SJSA1 (cell line): ENCODE data around the gene KIAA0586. TPM values are rescaled to one million over a fixed set of nuclear protein-coding genes. Genes with fewer than 3 reads are reported as not detected.

Source experiments
- DNase-seq, 2 experiments: peaks; one replicate each; pipeline ENCODE4 v3.0.0-alpha.2; 2015 to 2020; ENCODE audit warnings: low spot score in 2 of 2, low read depth in 1 of 2
- H3K27ac ChIP-seq: fragments of 250-450 bp; sonication (Bioruptor Pico); 2 replicates; pipeline ENCODE4 v1.5.1; 2020; ENCODE audit warnings: mild to moderate bottlenecking, moderate library complexity
- H3K27me3 ChIP-seq: fragments of 250-450 bp; sonication (Bioruptor Pico); replicated peaks from 2 replicates; pipeline ENCODE4 v1.5.1; 2020; ENCODE audit warnings: mild to moderate bottlenecking, moderate library complexity
- H3K36me3 ChIP-seq: fragments of 250-450 bp; sonication (Bioruptor Pico); 2 replicates; pipeline ENCODE4 v1.5.1; 2020; ENCODE audit warnings: mild to moderate bottlenecking
- H3K4me1 ChIP-seq: fragments of 250-450 bp; sonication (Bioruptor Pico); replicated peaks from 2 replicates; pipeline ENCODE4 v1.6.1; 2021; ENCODE audit warnings: mild to moderate bottlenecking
- H3K4me3 ChIP-seq: fragments of 250-450 bp; sonication (Bioruptor Pico); 2 replicates; pipeline ENCODE4 v1.5.1; 2020; ENCODE audit warnings: mild to moderate bottlenecking
- H3K9me3 ChIP-seq: fragments of 250-450 bp; sonication (Bioruptor Pico); replicated peaks from 2 replicates; pipeline ENCODE4 v1.5.1; 2020; ENCODE audit warnings: mild to moderate bottlenecking
- total RNA-seq: library from RNA; depleted of rRNA; stranded (reverse); fragments of >200 nt; shearing (Covaris generic); gene quantifications from 2 replicates; pipeline ENCODE4 v1.2.3, GENCODE V29; 2014

The KIAA0586 gene
- total RNA-seq, 1 experiment from 2014 or later, result 41.9 TPM

- Histone ChIP-seq H3K4me3 (no peak overlapping the region), H3K4me1 (no peaks in the 10 kb centered on the region), H3K9me3 (no peaks in the 10 kb centered on the region), H3K36me3 (no peaks in the 10 kb centered on the region), H3K27ac (no peak overlapping the region), H3K27me3 (no peaks in the 10 kb centered on the region)
- no peak for DNase-seq
These were observed 113.5 kb downstream of the KIAA0586 start for GRCh38 chr14:58540749-58541632.

DNA sequence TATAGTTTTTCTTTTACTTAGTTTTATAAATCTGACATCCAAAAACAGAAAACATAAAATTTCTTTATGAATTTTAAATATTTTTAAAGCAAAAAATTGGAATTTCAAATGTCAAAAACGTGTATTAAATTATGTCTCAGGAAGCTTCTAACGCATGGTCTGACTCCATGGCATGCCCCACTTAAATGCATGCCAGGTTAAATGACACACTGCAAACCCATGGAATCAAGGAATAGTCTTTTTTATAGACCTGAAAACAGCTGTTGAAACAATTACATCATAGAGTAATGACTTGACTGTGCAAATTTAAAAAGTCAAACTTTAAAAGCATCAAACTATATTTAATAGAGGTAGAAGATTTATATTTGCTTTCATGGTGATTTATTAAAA, 114.1 kb downstream of the KIAA0586 start:
- no peak overlapping the region for H3K4me3 ChIP-seq
- no peak for DNase-seq
- no peak overlapping the region for H3K27ac ChIP-seq
- no peaks in the 10 kb centered on the region for H3K4me1 ChIP-seq
- H3K9me3 ChIP-seq, result no peaks in the 10 kb centered on the region
- H3K27me3 ChIP-seq, result no peaks in the 10 kb centered on the region
- no peaks in the 10 kb centered on the region for H3K36me3 ChIP-seq

GRCh38 chr14:58543253-58543652, 115.7 kb downstream of the KIAA0586 start:
- Histone ChIP-seq H3K27me3 (no peaks in the 10 kb centered on the region), H3K9me3 (no peaks in the 10 kb centered on the region), H3K36me3 (no peaks in the 10 kb centered on the region), H3K27ac (no peak overlapping the region), H3K4me3 (no peak overlapping the region), H3K4me1 (no peaks in the 10 kb centered on the region)
- no peak for DNase-seq

GRCh38 chr14:58547649-58548048, 120.1 kb downstream of the KIAA0586 start:
- no peak for DNase-seq
- Histone ChIP-seq H3K27ac (no peak overlapping the region), H3K4me1 (no peaks in the 10 kb centered on the region), H3K4me3 (no peak overlapping the region), H3K36me3 (no peaks in the 10 kb centered on the region), H3K27me3 (no peaks in the 10 kb centered on the region), H3K9me3 (no peaks in the 10 kb centered on the region)

GRCh38 chr14:58549105-58549757, 121.7 kb downstream of the KIAA0586 start:
- DNase-seq, result no peak
- Histone ChIP-seq H3K9me3 (no peaks in the 10 kb centered on the region), H3K36me3 (no peaks in the 10 kb centered on the region), H3K27ac (no peak overlapping the region), H3K27me3 (no peaks in the 10 kb centered on the region), H3K4me1 (no peaks in the 10 kb centered on the region), H3K4me3 (no peak overlapping the region)

DNA sequence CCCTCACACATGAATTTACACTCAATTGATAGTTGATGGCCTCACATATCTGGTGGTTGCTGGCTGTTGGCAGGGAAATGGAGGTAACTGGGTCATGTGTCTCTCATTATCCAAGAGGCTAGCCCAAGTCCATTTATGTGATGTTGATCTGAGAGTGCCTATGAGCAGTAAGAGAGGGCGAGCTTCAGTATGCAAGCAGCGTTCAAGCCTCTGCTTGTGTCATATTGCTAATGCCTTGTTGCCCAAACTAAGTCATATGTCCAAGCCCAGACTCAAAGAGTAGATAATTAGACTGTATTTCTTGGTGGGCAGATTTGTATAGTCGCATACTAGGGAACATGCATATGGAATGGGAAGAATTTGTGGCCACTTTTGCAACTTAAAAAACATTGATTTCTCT, 126.4 kb downstream of the KIAA0586 start:
- no peaks in the 10 kb centered on the region for H3K36me3 ChIP-seq
- H3K4me3 ChIP-seq, result no peak overlapping the region
- no peaks in the 10 kb centered on the region for H3K27me3 ChIP-seq
- no peak for DNase-seq
- H3K4me1 ChIP-seq, result no peaks in the 10 kb centered on the region
- H3K27ac ChIP-seq, result no peak overlapping the region
- no peaks in the 10 kb centered on the region for H3K9me3 ChIP-seq

GRCh38 chr14:58555647-58556046, 128.1 kb downstream of the KIAA0586 start:
- Histone ChIP-seq H3K27ac (no peak overlapping the region), H3K4me3 (no peak overlapping the region), H3K36me3 (no peaks in the 10 kb centered on the region), H3K27me3 (no peaks in the 10 kb centered on the region), H3K4me1 (no peaks in the 10 kb centered on the region), H3K9me3 (no peaks in the 10 kb centered on the region)
- DNase-seq, result no peak

DNA sequence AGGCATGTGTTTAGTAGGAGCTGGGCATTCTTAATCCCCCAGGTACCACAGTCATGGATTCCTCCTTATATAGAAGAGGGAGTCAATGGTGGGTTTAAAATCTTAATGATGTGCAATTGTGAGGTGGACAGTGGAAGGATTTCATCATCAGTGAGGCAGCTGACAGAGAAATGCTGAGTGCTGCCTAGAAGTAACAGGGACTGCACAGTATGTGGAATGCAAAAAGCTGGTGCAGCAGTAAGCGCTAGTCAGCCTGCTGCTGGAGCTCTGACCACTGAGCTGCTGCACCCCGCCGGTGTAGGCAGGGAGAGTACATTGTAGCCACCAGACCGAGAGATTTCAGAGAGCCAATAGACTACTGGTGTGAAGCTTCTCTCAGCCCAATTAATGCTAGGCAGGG, 129.7 kb downstream of the KIAA0586 start:
- H3K27ac ChIP-seq, result no peak overlapping the region
- no peaks in the 10 kb centered on the region for H3K4me1 ChIP-seq
- no peaks in the 10 kb centered on the region for H3K27me3 ChIP-seq
- no peaks in the 10 kb centered on the region for H3K9me3 ChIP-seq
- DNase-seq, result no peak
- no peaks in the 10 kb centered on the region for H3K36me3 ChIP-seq
- no peak overlapping the region for H3K4me3 ChIP-seq

DNA sequence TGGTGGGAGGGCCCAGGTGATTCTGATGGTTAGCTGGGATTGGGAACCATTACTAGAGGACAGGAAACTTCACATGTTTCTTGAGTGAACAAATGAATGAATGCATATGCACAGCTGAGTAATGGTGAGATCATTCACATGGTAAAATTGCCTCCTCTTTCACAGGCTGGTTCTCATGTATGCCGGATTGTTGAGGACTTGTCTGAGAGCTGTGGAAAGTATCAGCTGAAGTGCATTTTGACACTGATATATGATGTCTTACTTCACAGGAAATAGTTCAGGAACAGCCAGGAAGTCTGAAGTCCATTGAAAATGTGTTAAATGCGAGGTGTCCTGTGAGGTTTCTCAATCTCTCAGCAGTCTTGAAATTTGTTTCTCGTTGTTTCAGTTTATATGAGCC, 132.7 kb downstream of the KIAA0586 start:
- Histone ChIP-seq H3K36me3 (no peaks in the 10 kb centered on the region), H3K9me3 (no peaks in the 10 kb centered on the region), H3K4me3 (no peak overlapping the region), H3K27me3 (no peaks in the 10 kb centered on the region), H3K27ac (no peak overlapping the region), H3K4me1 (no peaks in the 10 kb centered on the region)
- DNase-seq, result no peak

DNA sequence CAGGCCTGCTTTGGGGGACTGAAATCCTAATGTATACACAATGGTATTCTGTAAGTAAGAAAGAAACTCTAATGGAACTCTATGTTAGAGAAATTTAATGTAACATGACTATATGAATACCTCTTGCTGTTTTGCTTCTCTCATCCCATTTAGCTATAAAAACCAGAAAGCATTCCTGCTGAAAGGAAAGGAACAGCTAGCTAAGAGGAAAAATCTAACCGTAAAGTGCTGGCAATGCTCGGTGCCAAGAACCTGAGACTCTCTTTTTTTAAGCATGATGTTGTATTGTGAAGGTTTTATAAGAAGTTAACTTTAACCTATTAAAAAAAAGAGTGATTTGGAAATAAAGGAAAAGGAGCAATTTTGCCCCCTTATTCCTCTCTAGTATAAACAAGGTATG, 134.6 kb downstream of the KIAA0586 start:
- no peak overlapping the region for H3K27ac ChIP-seq
- no peaks in the 10 kb centered on the region for H3K27me3 ChIP-seq
- H3K4me3 ChIP-seq, result no peak overlapping the region
- H3K9me3 ChIP-seq, result no peaks in the 10 kb centered on the region
- no peaks in the 10 kb centered on the region for H3K4me1 ChIP-seq
- no peak for DNase-seq
- H3K36me3 ChIP-seq, result no peaks in the 10 kb centered on the region

- H3K4me3 ChIP-seq, result no peak overlapping the region
- H3K36me3 ChIP-seq, result no peaks in the 10 kb centered on the region
- H3K4me1 ChIP-seq, result no peaks in the 10 kb centered on the region
- DNase-seq, result no peak
- no peaks in the 10 kb centered on the region for H3K27me3 ChIP-seq
- no peaks in the 10 kb centered on the region for H3K9me3 ChIP-seq
- no peak overlapping the region for H3K27ac ChIP-seq
These were observed 136.5 kb downstream of the KIAA0586 start for GRCh38 chr14:58563978-58564377.

DNA sequence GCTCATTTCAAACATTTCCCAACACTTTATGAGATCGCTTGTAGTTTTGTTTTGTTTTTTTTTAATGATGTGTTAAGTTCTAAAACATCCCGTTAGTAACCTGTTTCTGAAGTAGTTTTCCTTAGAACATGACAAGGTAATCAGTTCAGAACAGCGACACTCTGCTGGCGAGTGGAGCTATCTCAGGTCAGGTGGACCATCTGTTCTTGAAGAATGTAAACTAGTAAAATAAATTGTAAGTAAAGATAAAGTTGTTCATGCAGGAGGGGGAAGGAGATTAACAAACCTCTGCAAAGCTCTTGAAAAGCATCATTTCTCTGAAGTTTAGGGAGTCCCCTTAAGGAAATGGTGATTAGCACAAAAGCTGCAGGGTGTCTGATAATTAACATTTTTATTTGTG, 138.3 kb downstream of the KIAA0586 start:
- Histone ChIP-seq H3K36me3 (no peaks in the 10 kb centered on the region), H3K27me3 (no peaks in the 10 kb centered on the region), H3K4me1 (no peaks in the 10 kb centered on the region), H3K9me3 (no peaks in the 10 kb centered on the region), H3K4me3 (no peak overlapping the region), H3K27ac (no peak overlapping the region)
- no peak for DNase-seq

DNA sequence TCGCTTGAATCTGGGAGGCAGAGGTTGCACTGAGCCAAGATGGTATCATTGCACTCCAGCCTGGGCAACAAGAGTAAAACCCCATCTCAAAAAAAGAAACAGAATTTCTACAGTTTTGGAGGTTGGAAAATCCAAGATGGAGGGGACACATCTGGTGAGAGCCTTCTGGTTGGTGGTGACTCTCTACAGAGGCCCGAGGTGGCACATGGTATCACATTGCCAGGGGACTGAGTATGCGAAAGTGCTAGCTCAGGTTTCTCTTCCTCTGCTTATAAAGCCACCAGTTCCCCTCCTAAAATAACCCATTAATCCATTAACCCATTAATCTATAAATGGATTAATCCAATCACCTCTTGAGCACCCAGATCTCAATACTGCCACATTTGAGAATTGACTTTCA, 139.5 kb downstream of the KIAA0586 start:
- Histone ChIP-seq H3K4me3 (no peak overlapping the region), H3K27me3 (no peaks in the 10 kb centered on the region), H3K27ac (no peak overlapping the region), H3K4me1 (no peaks in the 10 kb centered on the region), H3K36me3 (no peaks in the 10 kb centered on the region), H3K9me3 (no peaks in the 10 kb centered on the region)
- DNase-seq, result no peak

- Histone ChIP-seq H3K27me3 (no peaks in the 10 kb centered on the region), H3K4me1 (no peaks in the 10 kb centered on the region), H3K9me3 (no peaks in the 10 kb centered on the region), H3K36me3 (no peaks in the 10 kb centered on the region), H3K4me3 (no peak overlapping the region), H3K27ac (no peak overlapping the region)
- DNase-seq, result no peak
These were observed 140.8 kb downstream of the KIAA0586 start for GRCh38 chr14:58568322-58568721.
